B cell (primary cell): Measurements from ENCODE around the gene SHH. TPM values are rescaled to one million over a fixed set of nuclear protein-coding genes. Genes with fewer than 3 reads are reported as not detected.

ENCODE experiments used
- ATAC-seq: fragments of 200-7000 bp; cut with Tn5 transposase; one replicate; pipeline ENCODE4 v1.10.0; 2021; ENCODE audit warnings: low read depth, mild to moderate bottlenecking, moderate number of reproducible peaks, moderate library complexity
- CTCF ChIA-PET: fragments of 350-600 bp; sonication (Branson Sonifier 250); formaldehyde crosslinking; loops from one replicate; lab custom pipeline; 2021; ENCODE audit warnings: antibody characterized with exemption, inconsistent platforms; lab: Charles Lee
- POLR2A ChIA-PET: fragments of 350-600 bp; sonication (Branson Sonifier 250); formaldehyde crosslinking; loops from one replicate; lab custom pipeline; 2021; ENCODE audit warnings: antibody characterized with exemption; lab: Charles Lee
- DNase-seq: peaks from one replicate; pipeline ENCODE4 v3.0.0; 2013
- H2AFZ ChIP-seq: 2 replicates; pipeline ENCODE4 v1.6.1; 2012; ENCODE audit warnings: mild to moderate bottlenecking, low read depth, low read length; ENCODE audit not compliant: insufficient read depth, poor library complexity, severe bottlenecking
- H3K27ac ChIP-seq, 2 donors: 1 replicate in 1 of 2; 2 replicates in 1 of 2; pipeline ENCODE4 v1.5.1; 2012 to 2013; ENCODE audit warnings: low read length in 2 of 2, mild to moderate bottlenecking in 2 of 2, moderate library complexity in 1 of 2
- H3K27me3 ChIP-seq, 4 experiments: fragments of 200-600 bp in 1 of 4; sonication (generic) in 1 of 4; replicated peaks in 1 of 4; 1 replicate in 2 of 4; 2 replicates in 2 of 4; pipeline versions ENCODE4 v1.6.1 to v1.7.0; 2013 to 2016; ENCODE audit warnings: low read length in 3 of 4, mild to moderate bottlenecking in 2 of 4, mixed read lengths in 1 of 4, moderate library complexity in 1 of 4; ENCODE audit not compliant: insufficient read depth in 4 of 4, control insufficient read depth in 3 of 4; ENCODE audit errors: control extremely low read depth in 1 of 4
- H3K36me3 ChIP-seq, 2 experiments: replicated peaks in 1 of 2; 1 replicate in 1 of 2; 2 replicates in 1 of 2; pipeline versions ENCODE4 v1.6.1 to v1.7.1; 2013; ENCODE audit warnings: low read length in 1 of 2; ENCODE audit not compliant: insufficient read depth in 2 of 2, control insufficient read depth in 1 of 2; ENCODE audit errors: control extremely low read depth in 1 of 2, extremely low read depth in 1 of 2
- H3K4me1 ChIP-seq, 2 donors: fragments of 200-600 bp in 1 of 2; sonication (generic) in 1 of 2; 1 replicate in 1 of 2; 2 replicates in 1 of 2; pipeline versions ENCODE4 v1.5.1 to v1.6.1; 2013 to 2017; ENCODE audit warnings: low read length in 2 of 2; ENCODE audit not compliant: control insufficient read depth in 2 of 2, insufficient read depth in 2 of 2
- H3K4me2 ChIP-seq: replicated peaks from 2 replicates; pipeline ENCODE3; 2012; ENCODE audit warnings: mild to moderate bottlenecking, low read depth, low read length; ENCODE audit not compliant: poor library complexity, severe bottlenecking
- H3K4me3 ChIP-seq, 5 experiments: fragments of 200-600 bp in 1 of 5; sonication (generic) in 1 of 5; 1 replicate in 3 of 5; 2 replicates in 2 of 5; pipeline versions ENCODE4 v1.5.1 to v1.7.0; 2011 to 2016; ENCODE audit warnings: low read length in 4 of 5, mild to moderate bottlenecking in 4 of 5, low read depth in 2 of 5, control low read depth in 1 of 5, moderate library complexity in 1 of 5; ENCODE audit not compliant: insufficient read depth in 1 of 5; ENCODE audit errors: control extremely low read depth in 1 of 5, extremely low read depth in 1 of 5
- H3K79me2 ChIP-seq: fragments of 200-600 bp; sonication (generic); one replicate; pipeline ENCODE4 v1.6.0; 2016; ENCODE audit warnings: low read length; ENCODE audit not compliant: control insufficient read depth, insufficient read depth
- H3K9ac ChIP-seq: fragments of 200-600 bp; sonication (generic); 2 replicates; pipeline ENCODE4 v1.6.1; 2017; ENCODE audit warnings: mild to moderate bottlenecking, low read length, moderate library complexity
- H3K9me3 ChIP-seq, 3 donors: one replicate each; pipeline versions ENCODE4 v1.6.1 to v1.7.1; 2013; ENCODE audit warnings: low read length in 2 of 3; ENCODE audit not compliant: control insufficient read depth in 2 of 3, insufficient read depth in 1 of 3; ENCODE audit errors: control extremely low read depth in 1 of 3
- H4K20me1 ChIP-seq: 2 replicates; pipeline ENCODE4 v1.6.0; 2012; ENCODE audit warnings: mild to moderate bottlenecking, low read length; ENCODE audit not compliant: insufficient read depth, control insufficient read depth, poor library complexity, severe bottlenecking
- H3K27ac Mint-ChIP-seq: one replicate; pipeline ENCODE4 v1.8.0; 2021; ENCODE audit warnings: mixed read lengths
- H3K27me3 Mint-ChIP-seq: one replicate; pipeline ENCODE4 v1.8.0; 2021; ENCODE audit warnings: mixed read lengths
- H3K4me1 Mint-ChIP-seq: one replicate; pipeline ENCODE4 v1.8.0; 2021; ENCODE audit warnings: mixed read lengths
- H3K4me3 Mint-ChIP-seq: one replicate; pipeline ENCODE4 v1.8.0; 2021; ENCODE audit warnings: mixed read lengths
- H3K9me3 Mint-ChIP-seq: one replicate; pipeline ENCODE4 v1.8.0; 2022; ENCODE audit warnings: mixed read lengths; ENCODE audit not compliant: insufficient read depth
- CTCF ChIP-seq: fragments of 200-600 bp; IDR thresholded peaks from one replicate; pipeline ENCODE4 v1.8.0; 2022; ENCODE audit warnings: antibody characterized with exemption, mild to moderate bottlenecking
- EZH2 ChIP-seq: IDR thresholded peaks from 2 replicates; pipeline ENCODE4 v1.6.1; 2012; ENCODE audit warnings: borderline replicate concordance, low read depth, mild to moderate bottlenecking, moderate library complexity, low read length; ENCODE audit not compliant: insufficient read depth, poor library complexity, severe bottlenecking
- WGBS: methylation state at CpG from one replicate; pipeline ENCODE4 v1.1.5; 2013; ENCODE audit warnings: missing lambda C conversion rate; ENCODE audit not compliant: insufficient coverage; 5-methylcytosine and 5-hydroxymethylcytosine counted together
- intact Hi-C: fragments of 100-400 bp; cut with micrococcal nuclease; formaldehyde crosslinking; loops from one replicate; pipeline ENCODE4 v1.10.0; 2022
- polyA plus RNA-seq: library from polyadenylated mRNA; depleted of rRNA; stranded (reverse); fragments of >200 nt; gene quantifications from 2 replicates; pipeline ENCODE4 v1.2.3, GENCODE V29; 2012
- total RNA-seq, 2 donors: library from RNA; stranded (reverse); fragments of 120-200 nt in 1 of 2; gene quantifications; 1 replicate in 1 of 2; 2 replicates in 1 of 2; pipeline versions ENCODE4 v1.2.3 to v1.2.4, GENCODE V29; 2013 to 2022

Gene SHH
- total and polyA plus RNA-seq, 2 donors (not counting 1 experiment from before 2014, with no cell fraction given) = not detected

- Mint-ChIP-seq H3K27me3 (peaks cover 44% of the 10 kb centered on the region), H3K4me1 (no peaks in the 10 kb centered on the region), H3K27ac (no peak overlapping the region), H3K4me3 (no peak overlapping the region), H3K9me3 (no peaks in the 10 kb centered on the region)
- Histone ChIP-seq H3K4me3 (no peak overlapping the region), H3K9me3 (no peaks in the 10 kb centered on the region), H4K20me1 (no peaks in the 10 kb centered on the region), H3K36me3 (no peaks in the 10 kb centered on the region), H3K79me2 (no peaks in the 10 kb centered on the region), H3K27me3 (peaks cover 0 to 7% (median 0%) of the 10 kb centered on the region in 4 experiments), H2AFZ (no peak overlapping the region), H3K9ac (no peak overlapping the region), H3K4me2 (no peak overlapping the region), H3K27ac (no peak overlapping the region), H3K4me1 (no peaks in the 10 kb centered on the region)
- WGBS = 73% methylated on average over 2 of the region's 17 CpGs
- DNase-seq (no peak), ATAC-seq (no peak)
- ChIA-PET POLR2A (no interaction called here), CTCF (no interaction called here)
- intact Hi-C loops = no loop called here
- TF ChIP-seq EZH2 (no peak), CTCF (no peak)
Observed at GRCh38 chr7:155824227-155824886, 12.1 kb upstream of the SHH start.

GRCh38 chr7:155821851-155822250 lies 9.6 kb upstream of the SHH start:
- Histone ChIP-seq H3K9ac (no peak overlapping the region), H3K27me3 (peaks cover 0 to 7% (median 0%) of the 10 kb centered on the region in 4 experiments), H2AFZ (no peak overlapping the region), H4K20me1 (no peaks in the 10 kb centered on the region), H3K4me2 (no peak overlapping the region), H3K4me1 (no peaks in the 10 kb centered on the region), H3K27ac (no peak overlapping the region), H3K79me2 (no peaks in the 10 kb centered on the region), H3K9me3 (peaks cover 0 to 11% (median 0%) of the 10 kb centered on the region in 3 donors), H3K4me3 (no peak overlapping the region), H3K36me3 (no peaks in the 10 kb centered on the region)
- CTCF ChIA-PET = no interaction called here
- intact Hi-C loops = no loop called here
- 82% methylated on average over 11 of the region's 11 CpGs for WGBS
- H3K27ac Mint-ChIP-seq = no peak overlapping the region
- no peak for TF ChIP-seq EZH2
- DNase-seq = no peak
- POLR2A ChIA-PET = no interaction called here
- no peak overlapping the region for H3K4me3 Mint-ChIP-seq
- H3K27me3 Mint-ChIP-seq = peaks cover 45% of the 10 kb centered on the region
- no peaks in the 10 kb centered on the region for H3K9me3 Mint-ChIP-seq
- no peaks in the 10 kb centered on the region for H3K4me1 Mint-ChIP-seq
- no peak for ATAC-seq
